H1 (cell line): Measurements from ENCODE around the gene NCOA5. TPM values are rescaled to one million over a fixed set of nuclear protein-coding genes. Genes with fewer than 3 reads are reported as not detected.

Experiments
- ASH2L ChIP-seq: fragments of 200-600, 300-600 bp; sonication (generic); IDR thresholded peaks from one replicate; pipeline ENCODE4 v1.7.1; 2017; ENCODE audit warnings: low read length
- CREB1 ChIP-seq: IDR thresholded peaks from 2 replicates; pipeline ENCODE4 v1.6.1; 2012; ENCODE audit warnings: inconsistent platforms
- CTBP2 ChIP-seq: IDR thresholded peaks from 2 replicates; pipeline ENCODE4 v1.7.0; 2011; ENCODE audit warnings: borderline replicate concordance, mild to moderate bottlenecking, moderate library complexity, mixed read lengths, low read length; ENCODE audit not compliant: insufficient read depth, insufficient read length
- FOSL1 ChIP-seq: IDR thresholded peaks from 2 replicates; pipeline ENCODE4 v1.6.1; 2011; ENCODE audit warnings: mild to moderate bottlenecking, low read depth, low read length, moderate library complexity; ENCODE audit not compliant: insufficient read depth
- GTF2F1 ChIP-seq: IDR thresholded peaks from 2 replicates; pipeline ENCODE4 v1.6.1; 2012; ENCODE audit warnings: low read depth, low read length, improper control_type of control experiment, borderline replicate concordance
- HDAC6 ChIP-seq: IDR thresholded peaks from one replicate; pipeline ENCODE4 v1.7.1; 2012; ENCODE audit warnings: low read depth, mild to moderate bottlenecking, inconsistent platforms, low read length, moderate library complexity
- JUN ChIP-seq: IDR thresholded peaks from 2 replicates; pipeline ENCODE4 v1.6.1; 2011; ENCODE audit warnings: low read depth, mild to moderate bottlenecking, improper control_type of control experiment, low read length
- KDM1A ChIP-seq: fragments of 200-600, 300-600 bp; sonication (generic); IDR thresholded peaks from 2 replicates; pipeline ENCODE4 v1.7.1; 2016; ENCODE audit warnings: mild to moderate bottlenecking, low read length, borderline replicate concordance
- KDM5A ChIP-seq: fragments of 200-600 bp; IDR thresholded peaks from 2 replicates; pipeline ENCODE4 v1.7.1; 2012; ENCODE audit warnings: mild to moderate bottlenecking, low read length, inconsistent platforms, mixed read lengths
- MAFK ChIP-seq: IDR thresholded peaks from 2 replicates; pipeline ENCODE4 v1.6.1; 2012; ENCODE audit warnings: low read depth, mild to moderate bottlenecking, improper control_type of control experiment, low read length
- PHF8 ChIP-seq: fragments of 200-600 bp; sonication (generic); conservative IDR thresholded peaks from 2 replicates; pipeline ENCODE4 v1.7.1; 2012; ENCODE audit warnings: low read depth, mild to moderate bottlenecking, inconsistent platforms, low read length, moderate library complexity
- POLR2A ChIP-seq, 2 experiments: IDR thresholded peaks; 1 replicate in 1 of 2; 2 replicates in 1 of 2; pipeline ENCODE4 v1.6.1; 2011; ENCODE audit warnings: low read depth in 2 of 2, low read length in 2 of 2, mild to moderate bottlenecking in 2 of 2; ENCODE audit errors: control extremely low read depth in 1 of 2
- POU5F1 ChIP-seq: IDR thresholded peaks from 2 replicates; pipeline ENCODE4 v1.6.1; 2011; ENCODE audit warnings: low read depth, mild to moderate bottlenecking, low read length, moderate library complexity
- RFX5 ChIP-seq: IDR thresholded peaks from 2 replicates; pipeline ENCODE4 v1.6.1; 2011; ENCODE audit warnings: low read depth, low read length, improper control_type of control experiment, borderline replicate concordance
- RNF2 ChIP-seq: fragments of 200-900, 300-1000 bp; sonication (generic); IDR thresholded peaks from 2 replicates; pipeline ENCODE4 v1.7.1; 2016; ENCODE audit warnings: borderline replicate concordance, low read depth, mild to moderate bottlenecking, antibody characterized with exemption, low read length; ENCODE audit not compliant: poor library complexity, severe bottlenecking; ENCODE audit errors: missing control alignments
- RXRA ChIP-seq: IDR thresholded peaks from 2 replicates; pipeline ENCODE4 v1.6.1; 2011; ENCODE audit warnings: low read depth, mild to moderate bottlenecking, low read length, moderate library complexity; ENCODE audit not compliant: insufficient read depth
- SIN3A ChIP-seq, 2 experiments: IDR thresholded peaks in 1 of 2; conservative IDR thresholded peaks in 1 of 2; 2 replicates each; pipeline ENCODE4 v1.6.1; 2011 to 2012; ENCODE audit warnings: low read length in 2 of 2, improper control_type of control experiment in 1 of 2, low read depth in 1 of 2, mild to moderate bottlenecking in 1 of 2
- SRF ChIP-seq: IDR thresholded peaks from 2 replicates; pipeline ENCODE4 v1.6.1; 2011; ENCODE audit warnings: mild to moderate bottlenecking, low read depth, low read length, moderate library complexity
- SUZ12 ChIP-seq: fragments of 200-600 bp; sonication (generic); IDR thresholded peaks from 2 replicates; pipeline ENCODE4 v1.6.1; 2012; ENCODE audit warnings: mild to moderate bottlenecking, inconsistent platforms, low read length, moderate library complexity, mixed read lengths
- TBP ChIP-seq: IDR thresholded peaks from 2 replicates; pipeline ENCODE4 v1.6.1; 2011; ENCODE audit warnings: low read depth, low read length, improper control_type of control experiment
- TEAD4 ChIP-seq: IDR thresholded peaks from 2 replicates; pipeline ENCODE4 v1.6.1; 2012; ENCODE audit warnings: low read depth, low read length, inconsistent platforms, mixed read lengths
- YY1 ChIP-seq: IDR thresholded peaks from 2 replicates; pipeline ENCODE4 v1.6.1; 2011; ENCODE audit warnings: low read depth, mild to moderate bottlenecking, low read length
- polyA plus RNA-seq, 7 experiments: library from polyadenylated mRNA; depleted of rRNA in 3 of 7; stranded (reverse) in 5 of 7; unstranded in 2 of 7; fragments of >200 nt in 5 of 7; fragments of 200-250 nt in 2 of 7; gene quantifications; 1 replicate in 5 of 7; 2 replicates in 1 of 7; 4 replicates in 1 of 7; pipeline versions ENCODE4 v1.2.1 to v1.2.3, GENCODE V29; 2011 to 2013; ENCODE audit warnings: missing spikeins in 2 of 7, mixed read lengths in 2 of 7
- total RNA-seq: library from RNA; stranded (reverse); fragmentation: NEBNext Ultra II Directional; extraction: Animal tissue kit (Norgen Biotek cat#: 25700); gene quantifications from 2 replicates; pipeline ENCODE4 v1.2.1, GENCODE V29; 2021
- TF ChIP-seq, protein P1 (sequence below): IDR thresholded peaks from 2 replicates; pipeline ENCODE4 v1.6.1; 2011; ENCODE audit warnings: low read depth, mild to moderate bottlenecking, low read length; ENCODE audit not compliant: insufficient read depth

Gene NCOA5
- total and polyA plus RNA-seq, 2 of the 8 experiments (the other 6 are each of a cell fraction or from before 2014, with no cell fraction given): 20.4 to 29.0 TPM

DNA sequence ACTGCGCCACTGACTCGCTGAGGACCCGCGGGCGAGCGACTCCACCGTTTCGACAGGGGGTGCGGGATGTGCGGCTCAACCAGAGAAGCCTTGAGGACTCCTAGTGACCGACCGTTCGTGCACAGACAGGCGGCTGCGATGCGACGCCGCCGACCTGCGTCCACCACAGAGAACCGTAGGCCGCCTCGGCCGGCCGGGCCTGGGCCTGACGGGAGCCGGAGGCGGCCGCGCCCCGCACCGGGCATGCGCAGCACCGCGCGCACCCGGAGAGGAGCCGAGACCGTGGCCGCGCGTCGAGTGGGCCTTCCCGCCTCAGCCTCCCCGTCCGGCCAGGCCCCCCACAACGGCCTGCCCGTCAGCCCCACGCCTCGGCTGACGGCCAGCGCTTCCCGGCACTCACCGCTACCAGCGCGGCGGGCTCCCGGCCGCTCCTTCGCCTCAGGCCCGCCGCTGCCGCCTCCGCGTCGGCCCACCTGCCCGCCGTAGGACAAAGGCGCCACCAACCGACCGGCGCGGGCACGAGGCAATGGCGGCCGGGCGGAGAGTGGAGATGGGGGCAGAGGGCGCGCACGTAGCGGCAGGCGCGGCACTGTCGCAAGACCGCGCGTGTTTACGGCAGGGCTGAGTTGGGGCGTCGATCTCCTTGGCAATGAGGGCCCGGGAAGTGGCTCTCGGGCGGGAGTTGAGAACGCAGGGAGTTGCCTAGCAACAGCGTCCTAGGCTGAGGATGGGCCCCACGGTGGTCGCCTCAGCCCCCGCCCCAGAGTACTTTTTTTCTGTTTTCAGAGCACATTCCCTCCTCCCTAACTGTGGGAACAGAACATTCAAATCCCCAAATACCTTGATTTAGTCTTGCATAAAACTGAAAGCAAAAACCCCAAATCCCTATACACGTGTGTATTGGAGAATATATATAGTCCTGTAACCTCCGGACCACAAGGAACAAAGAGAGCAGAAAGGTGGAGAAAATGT is at the start of gene NCOA5 (continued):
- TF ChIP-seq TBP: peak; percentile 94
- no peak for TF ChIP-seq MAFK
- TF ChIP-seq TEAD4: no peak
- TF ChIP-seq YY1: peak; percentile 98
- no peak for TF ChIP-seq GTF2F1
- TF ChIP-seq PHF8: peak; percentile 100
- peak; percentile 83 for TF ChIP-seq ASH2L
- no peak for TF ChIP-seq SRF
- TF ChIP-seq KDM5A: no peak
- no peak for TF ChIP-seq KDM1A
- peak; percentile 38 to 89; a peak in 2 of 4 replicates for TF ChIP-seq SIN3A (conservative IDR thresholded peaks at IDR 0.05 in 1 of 2, IDR thresholded peaks at IDR 0.05 in 1 of 2; ENCODE audit: low read depth in 1 of 2, low read length in 2 of 2)
- TF ChIP-seq CREB1: peak; percentile 83
- no peak for TF ChIP-seq CTBP2
- no peak for TF ChIP-seq RFX5
- no peak for TF ChIP-seq SUZ12
- peak; percentile 94 to 95; a peak in 2 of 3 replicates for TF ChIP-seq POLR2A (IDR thresholded peaks at IDR 0.05; ENCODE audit: control extremely low read depth in 1 of 2, low read depth in 2 of 2, low read length in 2 of 2)
- TF ChIP-seq RXRA: no peak
- TF ChIP-seq FOSL1: no peak
- TF ChIP-seq, protein P1, sequence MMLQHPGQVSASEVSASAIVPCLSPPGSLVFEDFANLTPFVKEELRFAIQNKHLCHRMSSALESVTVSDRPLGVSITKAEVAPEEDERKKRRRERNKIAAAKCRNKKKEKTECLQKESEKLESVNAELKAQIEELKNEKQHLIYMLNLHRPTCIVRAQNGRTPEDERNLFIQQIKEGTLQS: peak; percentile 94
- TF ChIP-seq RNF2: no peak
- no peak for TF ChIP-seq POU5F1
- TF ChIP-seq HDAC6: no peak
- no peak for TF ChIP-seq JUN
